PFSK-1 (cell line): Measurements from ENCODE around the gene SATB1.

Source experiments
- FOXP2 ChIP-seq: optimal IDR thresholded peaks from 2 replicates; pipeline ENCODE3; 2011; ENCODE audit warnings: borderline replicate concordance, control low read depth, inconsistent platforms; ENCODE audit not compliant: insufficient read depth; ENCODE audit errors: extremely low read length, extremely low read depth
- POLR2AphosphoS5 ChIP-seq: IDR thresholded peaks from 2 replicates; pipeline ENCODE4 v1.6.1; 2012; ENCODE audit warnings: low read depth, mild to moderate bottlenecking, control low read depth, low read length, moderate library complexity
- REST ChIP-seq, 2 experiments: IDR thresholded peaks; 2 replicates each; pipeline versions ENCODE4 v1.6.1 to v1.8.0; 2011 to 2012; ENCODE audit warnings: low read depth in 2 of 2, low read length in 2 of 2, control low read depth in 1 of 2, inconsistent platforms in 1 of 2, mild to moderate bottlenecking in 1 of 2, moderate library complexity in 1 of 2; ENCODE audit not compliant: insufficient read depth in 1 of 2
- SIN3A ChIP-seq: IDR thresholded peaks from 2 replicates; pipeline ENCODE4 v1.6.1; 2012; ENCODE audit warnings: mild to moderate bottlenecking, low read length, moderate library complexity, borderline replicate concordance; ENCODE audit not compliant: insufficient read depth
- TAF1 ChIP-seq: IDR thresholded peaks from 2 replicates; pipeline ENCODE4 v1.6.1; 2012; ENCODE audit warnings: low read length, control low read depth, borderline replicate concordance; ENCODE audit not compliant: insufficient read depth

SATB1 gene

GRCh38 chr3:18443665-18444594 lies 18.8 kb upstream of the SATB1 start:
- TF ChIP-seq POLR2AphosphoS5 = no peak
- no peak for TF ChIP-seq TAF1
- no peak for TF ChIP-seq FOXP2
- TF ChIP-seq REST (IDR thresholded peaks at IDR 0.05; ENCODE audit: insufficient read depth in 1 of 2, low read depth in 2 of 2, low read length in 2 of 2) = no peak
- no peak for TF ChIP-seq SIN3A

- no peak for TF ChIP-seq FOXP2
- no peak for TF ChIP-seq TAF1
- no peak for TF ChIP-seq POLR2AphosphoS5
- TF ChIP-seq SIN3A = no peak
These were observed 17.9 kb upstream of the SATB1 start for GRCh38 chr3:18442756-18443664.

DNA sequence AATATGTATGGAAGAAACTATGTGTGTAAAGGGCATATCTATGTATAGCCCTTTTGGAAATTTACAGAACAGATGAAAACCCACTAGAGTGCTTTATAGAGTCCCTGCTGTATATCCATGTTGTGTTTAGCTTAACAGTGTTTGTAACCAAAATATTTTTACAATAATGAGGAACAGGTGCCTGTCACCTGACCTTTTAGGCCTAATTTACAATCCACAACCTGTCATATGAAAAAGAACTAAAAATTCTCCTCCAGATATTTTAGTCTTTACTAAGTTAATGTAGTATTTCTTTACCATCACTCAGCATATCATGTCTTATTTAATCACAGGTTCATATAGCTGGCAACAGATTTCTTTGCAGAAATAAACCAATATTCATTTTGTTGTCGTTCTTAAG lies 16.4 kb upstream of the SATB1 start:
- TF ChIP-seq SIN3A (no peak), FOXP2 (no peak), TAF1 (no peak), REST (IDR thresholded peaks at IDR 0.05; ENCODE audit: insufficient read depth in 1 of 2, low read depth in 2 of 2, low read length in 2 of 2) (no peak), POLR2AphosphoS5 (no peak)

GRCh38 chr3:18440066-18440722 lies 15.1 kb upstream of the SATB1 start:
- TF ChIP-seq FOXP2 (no peak), SIN3A (no peak)

DNA sequence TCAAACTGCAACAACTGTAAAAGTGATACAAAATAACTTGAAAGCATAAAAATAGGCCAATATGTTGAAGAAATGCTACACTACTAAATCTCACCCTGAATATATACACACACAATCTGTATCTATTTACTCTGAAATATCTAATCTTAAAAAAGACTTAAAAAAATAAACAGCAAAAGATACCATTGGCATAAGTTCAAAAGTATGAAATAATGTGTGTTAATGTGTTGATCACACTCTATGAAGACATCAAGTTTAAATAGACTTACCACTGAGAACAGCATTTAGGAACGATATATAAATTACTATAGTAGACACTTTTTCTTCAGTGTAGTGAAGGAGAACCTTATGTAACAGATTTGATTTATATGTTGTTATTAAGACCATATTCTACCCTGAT lies 14.1 kb upstream of the SATB1 start:
- no peak for TF ChIP-seq FOXP2
- TF ChIP-seq POLR2AphosphoS5 = no peak
- TF ChIP-seq SIN3A = no peak
- TF ChIP-seq REST (IDR thresholded peaks at IDR 0.05; ENCODE audit: insufficient read depth in 1 of 2, low read depth in 2 of 2, low read length in 2 of 2) = no peak
- TF ChIP-seq TAF1 = no peak
